ENCODE results near the gene CGB8. TPM values are rescaled to one million over a fixed set of nuclear protein-coding genes. Genes with fewer than 3 reads are reported as not detected.
A peak's percentile ranks its signal among the peaks of the same experiment; 100 is the strongest.

The CGB8 gene
- total RNA-seq, 1 experiment from 2014 or later = not detected

DNA sequence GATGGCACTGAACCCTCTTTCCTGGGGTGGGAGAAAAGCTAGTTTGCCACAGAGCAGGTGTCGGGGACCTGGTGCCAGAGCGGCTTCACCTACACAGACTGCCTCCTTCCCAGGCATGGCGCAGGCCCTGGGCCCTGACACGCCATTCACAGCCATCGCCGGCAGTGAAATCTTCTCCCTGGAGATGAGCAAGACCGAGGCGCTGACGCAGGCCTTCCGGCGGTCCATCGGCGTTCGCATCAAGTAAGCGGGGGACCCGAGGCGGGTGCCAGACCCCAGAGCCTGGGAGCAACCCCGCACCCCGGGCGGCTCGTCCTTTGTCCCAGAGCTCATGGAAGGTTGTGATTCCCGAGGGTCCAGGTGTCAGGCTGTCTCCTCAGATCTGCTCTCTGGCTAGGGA is 42.0 kb downstream of the CGB8 start:
- DNase-seq (ENCODE audit: low read depth) = no peak

DNA sequence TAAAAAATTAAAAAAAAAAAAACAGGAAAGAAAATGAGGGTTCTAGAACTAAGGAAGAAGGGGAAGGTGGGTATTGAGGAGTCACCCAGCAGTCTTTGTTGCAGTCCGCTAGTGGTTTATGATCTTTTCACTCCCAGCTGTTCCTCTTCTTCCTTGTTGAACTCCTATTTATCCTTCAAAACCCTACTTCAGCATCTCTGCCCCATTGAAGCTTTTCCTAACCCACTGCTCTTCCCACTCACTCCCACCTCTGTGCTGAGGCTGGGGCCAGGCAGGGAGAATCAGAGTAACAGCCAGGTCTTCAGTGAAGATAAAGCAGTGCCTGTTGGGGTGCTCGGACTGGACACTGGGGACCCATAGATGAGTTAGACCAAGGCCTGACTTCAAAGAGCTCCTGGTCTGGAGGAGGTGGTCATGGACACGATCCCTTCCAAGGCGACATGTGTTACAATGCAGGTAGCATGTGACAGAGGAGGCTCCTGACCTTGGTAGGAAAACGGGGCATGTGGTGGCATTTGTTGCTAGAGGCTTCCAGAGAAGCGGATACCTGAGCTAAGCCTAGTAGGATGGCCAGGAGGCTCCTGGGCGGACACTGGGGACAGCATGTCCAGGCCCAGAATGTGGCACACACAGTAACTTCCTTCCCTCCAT is 43.8 kb downstream of the CGB8 start:
- DNase-seq (ENCODE audit: low read depth) = no peak

DNA sequence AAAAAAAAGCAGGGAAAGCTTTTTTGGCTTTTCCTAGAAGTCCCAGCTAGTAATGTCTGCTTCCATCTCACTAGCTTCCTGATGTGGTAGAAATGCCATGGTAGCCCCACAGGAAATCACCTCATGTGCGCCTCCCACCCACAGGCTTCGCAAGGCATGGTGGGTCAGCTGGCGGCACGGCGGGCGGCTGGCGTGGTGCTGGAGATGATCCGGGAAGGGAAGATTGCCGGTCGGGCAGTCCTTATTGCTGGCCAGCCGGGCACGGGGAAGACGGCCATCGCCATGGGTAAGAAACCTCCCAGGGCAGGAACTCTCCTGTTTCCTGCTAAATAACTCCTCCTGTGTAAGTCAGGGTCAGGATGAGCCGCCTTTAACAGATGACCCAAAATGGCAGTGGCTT is 44.8 kb downstream of the CGB8 start:
- DNase-seq (ENCODE audit: low read depth) = no peak

DNA sequence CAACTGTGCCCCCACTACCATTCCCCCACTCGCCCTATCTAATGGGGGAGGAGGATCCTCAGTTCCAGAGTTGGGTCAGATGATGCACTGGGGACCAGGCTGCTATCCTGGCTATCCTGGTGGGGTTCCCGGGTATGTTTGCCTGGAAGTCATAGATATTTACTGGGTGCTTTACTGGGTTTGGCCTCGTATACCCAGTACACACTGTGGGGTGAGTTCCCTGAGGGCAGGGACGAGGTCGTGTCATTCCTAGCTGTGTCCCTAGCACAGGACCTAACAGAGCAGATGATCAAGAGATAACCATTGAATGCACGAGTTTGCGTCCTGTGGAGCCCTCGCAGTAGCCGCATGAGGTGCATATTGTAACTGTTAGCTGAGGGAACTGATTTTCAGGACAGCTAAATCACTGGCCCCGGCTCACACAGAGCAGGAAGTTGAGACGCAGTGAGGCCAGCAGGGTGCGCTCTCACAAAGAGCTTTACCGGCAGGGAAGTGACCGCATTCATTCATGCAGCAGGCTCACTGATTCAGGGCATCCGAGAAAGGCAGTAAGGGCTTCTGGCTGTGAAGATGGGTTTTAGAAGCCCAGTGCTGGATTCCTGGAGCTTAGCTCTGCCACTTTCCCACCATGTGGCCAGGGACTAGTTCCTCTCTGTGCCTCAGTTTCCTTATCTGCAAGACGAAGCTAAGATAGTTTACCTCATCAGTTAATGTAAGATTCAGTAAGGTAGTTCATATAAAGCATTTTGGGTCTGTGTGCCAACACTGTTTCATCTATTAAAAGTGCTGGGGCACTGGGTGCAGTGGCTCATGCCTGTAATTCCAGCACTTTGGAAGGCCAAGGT is 49.2 kb downstream of the CGB8 start:
- peak; percentile 61 for DNase-seq (ENCODE audit: low read depth)

DNA sequence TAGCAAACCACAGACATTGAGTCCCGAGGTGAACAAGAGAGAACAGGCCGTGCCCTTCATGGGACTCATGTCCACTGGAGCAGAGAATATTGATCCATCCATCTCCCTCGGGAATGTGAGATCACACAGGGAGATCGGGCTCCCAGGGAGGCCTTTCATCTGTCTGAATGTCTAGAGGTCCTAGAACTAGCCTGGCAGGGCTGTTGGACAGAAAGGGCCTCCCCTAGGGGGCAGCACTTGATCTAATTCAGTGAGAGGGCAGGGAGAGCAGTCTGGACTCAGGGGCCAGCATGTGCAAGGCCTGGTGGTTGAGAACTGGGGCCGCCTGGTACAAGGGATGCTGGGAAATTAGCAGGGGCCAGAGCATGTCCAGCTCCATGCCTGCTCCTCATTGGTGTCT is 50.9 kb downstream of the CGB8 start:
- peak; percentile 71 for DNase-seq (ENCODE audit: low read depth)

Other genes starting within 250 kb of the CGB8 start
- 23.8 and 26.5 TPM in 2 replicates for gene BCAT2, start 238.1 kb downstream of the CGB8 start, total RNA-seq (2014; rRNA removed)
- gene HSD17B14, start 212.6 kb downstream of the CGB8 start, total RNA-seq (2014; rRNA removed) = not detected in 2 replicates
- gene PLEKHA4, start 180.5 kb downstream of the CGB8 start, total RNA-seq (2014; rRNA removed) = 21.3 and 27.8 TPM in 2 replicates
- 55.7 and 58.2 TPM in 2 replicates for gene PPP1R15A, start 176.7 kb downstream of the CGB8 start, total RNA-seq (2014; rRNA removed)
- not detected in 2 replicates for gene TULP2, start 150.4 kb downstream of the CGB8 start, total RNA-seq (2014; rRNA removed)
- 213 and 221 TPM in 2 replicates for gene NUCB1, start 148.8 kb downstream of the CGB8 start, total RNA-seq (2014; rRNA removed)
- gene DHDH, start 115.4 kb downstream of the CGB8 start, total RNA-seq (2014; rRNA removed) = 0.96 TPM in 1 of 2 replicates, not detected in the other
- gene BAX, start 94.2 kb downstream of the CGB8 start, total RNA-seq (2014; rRNA removed) = 170 and 176 TPM in 2 replicates
- 2,158 and 2,177 TPM in 2 replicates for gene FTL, start 83.8 kb downstream of the CGB8 start, total RNA-seq (2014; rRNA removed)
- 78.8 and 80.0 TPM in 2 replicates for gene GYS1, start 55.8 kb downstream of the CGB8 start, total RNA-seq (2014; rRNA removed)
- gene RUVBL2, start 55.2 kb downstream of the CGB8 start, total RNA-seq (2014; rRNA removed) = 263 and 300 TPM in 2 replicates
- gene LHB, start 32.0 kb downstream of the CGB8 start, total RNA-seq (2014; rRNA removed) = not detected in 2 replicates
- not detected in 2 replicates for gene CGB3, start 24.8 kb downstream of the CGB8 start, total RNA-seq (2014; rRNA removed)
- gene CGB2, start 17.2 kb downstream of the CGB8 start, total RNA-seq (2014; rRNA removed) = 0.26 TPM in 1 of 2 replicates, not detected in the other
- gene CGB1, start 12.2 kb downstream of the CGB8 start, total RNA-seq (2014; rRNA removed) = not detected in 2 replicates
- gene CGB5, start 5.3 kb downstream of the CGB8 start, total RNA-seq (2014; rRNA removed) = 1.1 TPM in 1 of 2 replicates, not detected in the other
- 1.5 TPM in 2 replicates for gene CGB7, start 8.6 kb upstream of the CGB8 start, total RNA-seq (2014; rRNA removed)
- gene NTF4, start 15.7 kb upstream of the CGB8 start, total RNA-seq (2014; rRNA removed) = not detected in 2 replicates
- 0.06 TPM in 1 of 2 replicates, not detected in the other for gene KCNA7, start 23.6 kb upstream of the CGB8 start, total RNA-seq (2014; rRNA removed)
- 207 and 241 TPM in 2 replicates for gene SNRNP70, start 36.3 kb upstream of the CGB8 start, total RNA-seq (2014; rRNA removed)
- gene LIN7B, start 65.3 kb upstream of the CGB8 start, total RNA-seq (2014; rRNA removed) = 10.2 and 14.8 TPM in 2 replicates
- gene C19orf73, start 70.0 kb upstream of the CGB8 start, total RNA-seq (2014; rRNA removed) = 1.1 and 3.1 TPM in 2 replicates
- 7.9 and 9.8 TPM in 2 replicates for gene PPFIA3, start 70.4 kb upstream of the CGB8 start, total RNA-seq (2014; rRNA removed)
- gene HRC, start 106.3 kb upstream of the CGB8 start, total RNA-seq (2014; rRNA removed) = 2.2 TPM in 1 of 2 replicates, not detected in the other
- 13.9 and 14.2 TPM in 2 replicates for gene TRPM4, start 108.7 kb upstream of the CGB8 start, total RNA-seq (2014; rRNA removed)